Kidney epithelial cell (primary cell): ENCODE measurements around the gene ME2. TPM values are rescaled to one million over a fixed set of nuclear protein-coding genes. Genes with fewer than 3 reads are reported as not detected.
"Not testable (repeated sequence)": the region's sequence is repeated elsewhere in the genome, so short reads cannot be mapped to it uniquely, and the experiment has no call there.

Experiments
- DNase-seq: peaks from one replicate; pipeline ENCODE4 v3.0.0-alpha.2; 2010; ENCODE audit warnings: low read depth
- H3K27me3 ChIP-seq: 2 replicates; pipeline ENCODE4 v1.6.0; 2011; ENCODE audit warnings: low read length; ENCODE audit not compliant: control insufficient read depth, insufficient read depth
- H3K36me3 ChIP-seq: 2 replicates; pipeline ENCODE4 v1.5.1; 2011; ENCODE audit warnings: low read length; ENCODE audit not compliant: control insufficient read depth, insufficient read depth
- H3K4me3 ChIP-seq: 2 replicates; pipeline ENCODE4 v1.5.1; 2011; ENCODE audit warnings: low read depth, mild to moderate bottlenecking, control low read depth, low read length
- CTCF ChIP-seq: IDR thresholded peaks from 2 replicates; pipeline ENCODE4 v1.5.1; 2011; ENCODE audit warnings: mild to moderate bottlenecking, moderate library complexity, low read length, control low read depth, inconsistent platforms; ENCODE audit not compliant: insufficient read depth, poor library complexity, severe bottlenecking
- total RNA-seq: library from RNA; depleted of rRNA; stranded (reverse); fragments of >200 nt; gene quantifications from 2 replicates; pipeline ENCODE4 v1.2.3, GENCODE V29; 2015

ME2 gene
- total RNA-seq, 1 donor from 2014 or later: 72.4 TPM

GRCh38 chr18:50848061-50848551, 30.8 kb upstream of the ME2 start:
- H3K27me3 ChIP-seq: no peaks in the 10 kb centered on the region
- H3K4me3 ChIP-seq: no peak overlapping the region
- TF ChIP-seq CTCF: no peak
- no peak for DNase-seq
- H3K36me3 ChIP-seq: no peaks in the 10 kb centered on the region

DNA sequence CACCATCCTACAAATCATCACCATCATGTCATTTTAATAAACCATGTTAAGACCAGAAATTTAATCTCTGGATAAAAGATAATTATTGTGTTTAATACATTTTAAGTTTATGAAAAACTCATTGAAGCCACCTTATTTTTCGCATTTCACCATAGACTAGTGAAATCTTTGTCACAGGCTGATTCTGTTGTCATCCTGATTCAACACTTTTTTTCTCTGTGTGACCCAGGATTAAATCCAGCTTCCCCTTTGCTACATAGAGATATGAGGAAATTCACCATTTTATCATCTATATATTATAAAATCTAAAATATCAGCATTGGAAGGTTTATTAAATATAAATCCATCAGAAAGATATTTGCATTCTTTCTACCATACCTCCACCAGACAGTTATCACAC, 29.9 kb upstream of the ME2 start:
- TF ChIP-seq CTCF: no peak
- H3K36me3 ChIP-seq: no peaks in the 10 kb centered on the region
- H3K4me3 ChIP-seq: no peak overlapping the region
- H3K27me3 ChIP-seq: no peaks in the 10 kb centered on the region
- no peak for DNase-seq

- DNase-seq: no peak
- no peak for TF ChIP-seq CTCF
- H3K36me3 ChIP-seq: no peaks in the 10 kb centered on the region
- H3K4me3 ChIP-seq: no peak overlapping the region
- H3K27me3 ChIP-seq: no peaks in the 10 kb centered on the region
These were observed 29.5 kb upstream of the ME2 start for GRCh38 chr18:50849419-50849821.

- no peak for DNase-seq
- H3K27me3 ChIP-seq: no peaks in the 10 kb centered on the region
- no peak overlapping the region for H3K4me3 ChIP-seq
- TF ChIP-seq CTCF: no peak
- no peaks in the 10 kb centered on the region for H3K36me3 ChIP-seq
These were observed 28.4 kb upstream of the ME2 start for GRCh38 chr18:50850307-50851065.

GRCh38 chr18:50853863-50854271, 25.1 kb upstream of the ME2 start:
- DNase-seq: peak; percentile 63
- Histone ChIP-seq H3K27me3 (no peaks in the 10 kb centered on the region), H3K36me3 (no peaks in the 10 kb centered on the region), H3K4me3 (no peak overlapping the region)
- TF ChIP-seq CTCF: no peak

DNA sequence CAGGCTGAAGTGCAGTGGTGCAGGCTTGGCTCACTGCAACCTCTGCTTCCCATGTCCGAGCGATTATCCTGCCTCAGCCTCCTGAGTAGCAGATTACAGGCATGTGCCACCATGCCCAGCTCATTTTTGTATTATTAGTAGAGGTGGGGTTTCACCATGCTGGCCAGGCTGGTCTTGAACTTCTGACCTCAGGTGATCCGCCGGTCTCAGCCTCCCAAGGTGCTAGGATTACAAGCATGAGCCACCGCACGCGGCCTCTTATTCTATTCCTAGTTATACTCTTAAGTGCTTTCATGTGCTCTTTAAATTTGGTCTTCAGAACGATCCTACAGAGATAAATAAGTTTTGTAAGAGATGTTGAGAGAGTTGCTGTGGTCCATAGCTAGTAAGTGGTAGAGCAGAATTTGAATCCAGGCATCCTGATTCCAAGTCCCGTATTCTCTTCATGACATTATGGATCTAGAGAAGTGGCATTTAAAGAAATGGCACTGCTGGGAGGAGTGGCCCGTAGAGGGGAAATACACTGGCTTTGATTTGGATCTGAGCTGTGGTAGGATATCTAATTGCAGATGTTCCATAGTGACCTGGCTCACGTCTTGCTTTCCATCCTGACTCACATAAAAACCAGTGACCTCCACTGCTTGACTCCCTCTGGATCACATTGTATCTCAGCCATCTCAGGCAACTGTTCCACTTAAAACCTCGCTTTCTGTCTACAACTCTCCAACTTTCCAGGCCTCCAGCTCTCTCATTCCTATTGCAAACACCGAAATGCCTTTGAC, 22.8 kb upstream of the ME2 start:
- TF ChIP-seq CTCF: no peak
- no peak overlapping the region for H3K4me3 ChIP-seq
- no peaks in the 10 kb centered on the region for H3K27me3 ChIP-seq
- no peak for DNase-seq
- H3K36me3 ChIP-seq: no peaks in the 10 kb centered on the region

- H3K27me3 ChIP-seq, H3K4me3 ChIP-seq, H3K36me3 ChIP-seq, DNase-seq: not testable (repeated sequence)
These were observed 21.8 kb upstream of the ME2 start for GRCh38 chr18:50857166-50857565.
